Measurements from ENCODE around the gene UBE2G2.
A peak's percentile ranks its signal among the peaks of the same experiment; 100 is the strongest.

UBE2G2 gene

GRCh38 chr21:44742418-44743153 is 59.0 kb downstream of the UBE2G2 start:
- peak; percentile 13 for DNase-seq

- DNase-seq: no peak
These were observed 59.7 kb downstream of the UBE2G2 start for GRCh38 chr21:44741921-44742320.

- no peak for DNase-seq
These were observed 60.9 kb downstream of the UBE2G2 start for GRCh38 chr21:44740742-44741141.

- no peak for DNase-seq
These were observed 62.3 kb downstream of the UBE2G2 start for GRCh38 chr21:44739316-44739715.

DNA sequence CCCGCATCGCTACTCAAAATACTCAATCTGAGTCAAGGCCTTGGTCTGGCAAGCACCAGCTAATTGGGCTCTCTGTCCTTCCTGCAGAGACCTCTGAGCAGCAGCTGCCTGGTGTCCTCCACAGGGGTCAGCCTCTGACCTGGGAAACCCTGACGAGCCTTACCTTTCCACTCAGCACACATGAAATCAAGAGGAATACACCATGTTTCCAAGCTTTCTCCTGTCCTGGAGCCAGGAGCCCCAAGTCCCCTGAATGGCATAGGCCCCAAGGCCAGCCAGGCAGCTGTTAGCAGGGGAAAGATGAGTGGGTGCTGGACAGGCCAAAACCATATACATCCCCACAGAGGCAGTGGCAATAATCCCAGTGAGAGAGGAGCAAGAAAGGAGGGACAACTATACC is 63.0 kb downstream of the UBE2G2 start:
- DNase-seq: no peak

GRCh38 chr21:44737706-44738354 is 63.8 kb downstream of the UBE2G2 start:
- DNase-seq: no peak

GRCh38 chr21:44736291-44737004 is 65.2 kb downstream of the UBE2G2 start:
- no peak for DNase-seq

GRCh38 chr21:44735821-44736220 is 65.8 kb downstream of the UBE2G2 start:
- no peak for DNase-seq

DNA sequence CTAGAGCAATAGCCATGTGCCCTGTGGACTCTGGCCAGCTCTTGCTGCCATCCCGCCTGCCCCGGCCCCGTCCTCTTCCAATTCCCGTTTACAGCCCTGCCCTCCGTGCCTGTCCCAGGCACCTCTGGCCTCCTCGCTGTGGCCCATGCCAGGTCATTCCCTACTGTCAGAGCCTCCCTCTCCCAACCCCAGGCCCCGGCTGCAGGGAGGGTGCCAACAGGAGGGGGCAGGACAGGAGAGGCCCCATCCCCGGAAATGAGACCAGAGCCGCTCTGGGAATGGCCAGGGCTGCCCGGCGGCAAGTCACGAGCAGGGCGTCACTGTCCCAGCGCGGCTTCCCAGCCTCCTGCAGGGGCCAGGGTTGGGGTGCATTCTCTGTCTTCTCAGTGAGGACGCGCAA is 66.8 kb downstream of the UBE2G2 start:
- no peak for DNase-seq

- no peak for DNase-seq
These were observed 67.4 kb downstream of the UBE2G2 start for GRCh38 chr21:44734026-44734745.

GRCh38 chr21:44732956-44733355 is 68.7 kb downstream of the UBE2G2 start:
- DNase-seq: no peak

DNA sequence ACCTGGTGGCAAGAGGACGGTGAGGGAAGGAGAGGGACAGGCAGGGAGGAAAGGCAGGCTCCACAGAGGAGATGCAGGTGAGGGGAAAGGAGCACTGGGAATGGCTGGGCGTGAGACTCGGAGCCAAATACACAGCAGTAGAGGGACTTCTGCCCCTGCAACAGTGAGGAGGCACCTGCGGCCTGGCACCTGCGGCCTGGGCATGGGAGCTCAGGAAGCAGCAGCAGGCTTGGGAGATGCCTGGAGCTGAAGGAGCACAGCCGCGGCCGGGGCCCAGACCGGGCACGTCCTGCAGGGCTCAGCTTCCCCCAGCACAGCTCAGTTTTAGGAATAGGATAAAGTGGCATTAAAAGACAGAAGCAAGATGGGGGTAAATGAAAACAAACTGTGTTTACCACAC is 69.4 kb downstream of the UBE2G2 start:
- no peak for DNase-seq

GRCh38 chr21:44730951-44731579 is 70.6 kb downstream of the UBE2G2 start:
- no peak for DNase-seq

DNA sequence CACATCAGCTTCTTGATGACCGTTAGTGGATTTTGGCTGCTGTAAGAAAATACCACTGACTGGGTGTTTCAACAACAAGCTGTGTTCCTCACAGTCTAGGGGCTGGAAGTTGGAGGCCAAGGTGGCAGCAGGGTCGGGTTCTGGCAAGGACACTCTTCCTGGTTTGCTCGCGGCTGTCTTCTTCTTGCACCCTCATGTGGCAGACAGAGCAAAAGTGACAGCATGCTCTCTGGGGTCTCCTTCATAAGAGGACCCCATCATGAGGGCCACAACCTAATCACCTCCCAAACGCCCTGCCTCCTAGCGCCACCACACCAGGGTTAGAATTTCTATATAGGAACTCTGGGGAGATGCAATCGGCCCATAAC is 71.6 kb downstream of the UBE2G2 start:
- no peak for DNase-seq

- no peak for DNase-seq
These were observed 72.1 kb downstream of the UBE2G2 start for GRCh38 chr21:44729336-44730027.

DNA sequence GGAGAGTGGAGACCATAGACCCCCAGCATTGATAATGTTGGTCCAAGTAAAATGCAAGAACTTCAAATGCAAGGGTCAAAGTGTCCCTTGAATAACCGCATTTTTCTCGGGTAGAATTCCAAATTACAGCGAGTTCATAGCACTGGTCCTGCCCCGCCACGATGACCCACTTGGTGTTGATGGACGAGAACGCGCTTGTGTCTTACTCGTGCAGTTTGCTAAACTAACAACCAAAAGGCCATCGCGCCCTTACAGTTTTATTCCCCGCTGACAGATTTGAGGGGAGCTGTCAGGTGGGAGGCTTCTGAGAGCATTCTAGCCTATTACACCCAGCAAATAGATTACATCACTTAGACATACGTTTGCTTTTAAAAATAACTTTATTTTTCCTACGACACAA is 72.9 kb downstream of the UBE2G2 start:
- DNase-seq: no peak

- no peak for DNase-seq
These were observed 73.9 kb downstream of the UBE2G2 start for GRCh38 chr21:44727757-44728156.

- no peak for DNase-seq
These were observed 74.3 kb downstream of the UBE2G2 start for GRCh38 chr21:44727321-44727720.

DNA sequence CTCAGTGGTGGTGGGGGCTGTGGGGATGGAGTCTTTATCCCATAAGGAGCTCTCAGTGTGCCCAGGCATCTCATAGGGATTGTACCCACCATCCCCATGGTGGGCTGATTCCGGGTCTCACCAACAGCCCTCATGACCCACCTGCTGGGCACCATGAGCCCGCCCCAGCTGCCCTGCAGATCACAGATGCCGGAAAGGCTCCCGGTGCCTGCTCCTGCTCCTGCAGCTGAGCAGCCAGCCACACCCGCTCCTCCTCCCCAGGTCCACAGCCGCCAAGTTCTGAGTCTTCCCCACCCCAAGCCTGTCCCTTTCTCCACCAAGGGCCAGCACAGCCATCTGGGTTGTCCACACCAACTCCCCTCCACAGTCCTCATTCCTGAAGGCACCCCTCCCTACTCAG is 74.8 kb downstream of the UBE2G2 start:
- no peak for DNase-seq

GRCh38 chr21:44724926-44725325 is 76.7 kb downstream of the UBE2G2 start:
- DNase-seq: no peak

- no peak for DNase-seq
These were observed 77.4 kb downstream of the UBE2G2 start for GRCh38 chr21:44724196-44724595.
